ENCODE results near the gene ITPA. TPM values are rescaled to one million over a fixed set of nuclear protein-coding genes. Genes with fewer than 3 reads are reported as not detected.

ITPA gene
- total and polyA plus RNA-seq, 2 of the 13 experiments (the other 11 are each of a cell fraction or from before 2014, with no cell fraction given) = 60.1 to 103 TPM

- TF ChIP-seq, protein P1, sequence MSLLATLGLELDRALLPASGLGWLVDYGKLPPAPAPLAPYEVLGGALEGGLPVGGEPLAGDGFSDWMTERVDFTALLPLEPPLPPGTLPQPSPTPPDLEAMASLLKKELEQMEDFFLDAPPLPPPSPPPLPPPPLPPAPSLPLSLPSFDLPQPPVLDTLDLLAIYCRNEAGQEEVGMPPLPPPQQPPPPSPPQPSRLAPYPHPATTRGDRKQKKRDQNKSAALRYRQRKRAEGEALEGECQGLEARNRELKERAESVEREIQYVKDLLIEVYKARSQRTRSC (CRISPR knock-in tag; IDR thresholded peaks at IDR 0.05; ENCODE audit: low read depth) = no peak
- no peak for TF ChIP-seq ZFY (CRISPR knock-in tag; IDR thresholded peaks at IDR 0.05)
- no peak for TF ChIP-seq SETDB1 (CRISPR knock-in tag; IDR thresholded peaks at IDR 0.05; ENCODE audit: borderline replicate concordance)
- no peak for TF ChIP-seq ATM (IDR thresholded peaks at IDR 0.05; ENCODE audit: borderline replicate concordance)
- no peak for TF ChIP-seq ZNF761 (CRISPR knock-in tag; conservative IDR thresholded peaks at IDR 0.05)
- TF ChIP-seq AHR (CRISPR knock-in tag; IDR thresholded peaks at IDR 0.05) = 0 out of 2 replicates have a peak, but pooled peaks have one; percentile 45
- no peak for TF ChIP-seq GZF1 (CRISPR knock-in tag; IDR thresholded peaks at IDR 0.05)
- TF ChIP-seq, protein P2, sequence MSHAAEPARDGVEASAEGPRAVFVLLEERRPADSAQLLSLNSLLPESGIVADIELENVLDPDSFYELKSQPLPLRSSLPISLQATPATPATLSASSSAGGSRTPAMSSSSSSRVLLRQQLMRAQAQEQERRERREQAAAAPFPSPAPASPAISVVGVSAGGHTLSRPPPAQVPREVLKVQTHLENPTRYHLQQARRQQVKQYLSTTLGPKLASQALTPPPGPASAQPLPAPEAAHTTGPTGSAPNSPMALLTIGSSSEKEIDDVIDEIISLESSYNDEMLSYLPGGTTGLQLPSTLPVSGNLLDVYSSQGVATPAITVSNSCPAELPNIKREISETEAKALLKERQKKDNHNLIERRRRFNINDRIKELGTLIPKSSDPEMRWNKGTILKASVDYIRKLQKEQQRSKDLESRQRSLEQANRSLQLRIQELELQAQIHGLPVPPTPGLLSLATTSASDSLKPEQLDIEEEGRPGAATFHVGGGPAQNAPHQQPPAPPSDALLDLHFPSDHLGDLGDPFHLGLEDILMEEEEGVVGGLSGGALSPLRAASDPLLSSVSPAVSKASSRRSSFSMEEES (CRISPR knock-in tag; IDR thresholded peaks at IDR 0.05) = no peak
- no peak for TF ChIP-seq MXI1 (IDR thresholded peaks at IDR 0.05; ENCODE audit: borderline replicate concordance, low read depth, low read length)
- TF ChIP-seq SMC3 (IDR thresholded peaks at IDR 0.05; ENCODE audit: low read length) = no peak
- no peak for TF ChIP-seq ZNF17 (CRISPR knock-in tag; IDR thresholded peaks at IDR 0.05)
- TF ChIP-seq ZKSCAN5 (CRISPR knock-in tag; IDR thresholded peaks at IDR 0.05) = no peak
- TF ChIP-seq ZNF841 (CRISPR knock-in tag; IDR thresholded peaks at IDR 0.05; ENCODE audit: borderline replicate concordance) = no peak
- 0 out of 2 replicates have a peak, but pooled peaks have one; percentile 0 for TF ChIP-seq ELF1 (CRISPR knock-in tag; IDR thresholded peaks at IDR 0.05)
- 0 out of 2 replicates have a peak, but pooled peaks have one; percentile 33 for TF ChIP-seq ZNF224 (CRISPR knock-in tag; IDR thresholded peaks at IDR 0.05)
- TF ChIP-seq ATF6 (CRISPR knock-in tag; conservative IDR thresholded peaks at IDR 0.05) = no peak
- TF ChIP-seq, protein P3, sequence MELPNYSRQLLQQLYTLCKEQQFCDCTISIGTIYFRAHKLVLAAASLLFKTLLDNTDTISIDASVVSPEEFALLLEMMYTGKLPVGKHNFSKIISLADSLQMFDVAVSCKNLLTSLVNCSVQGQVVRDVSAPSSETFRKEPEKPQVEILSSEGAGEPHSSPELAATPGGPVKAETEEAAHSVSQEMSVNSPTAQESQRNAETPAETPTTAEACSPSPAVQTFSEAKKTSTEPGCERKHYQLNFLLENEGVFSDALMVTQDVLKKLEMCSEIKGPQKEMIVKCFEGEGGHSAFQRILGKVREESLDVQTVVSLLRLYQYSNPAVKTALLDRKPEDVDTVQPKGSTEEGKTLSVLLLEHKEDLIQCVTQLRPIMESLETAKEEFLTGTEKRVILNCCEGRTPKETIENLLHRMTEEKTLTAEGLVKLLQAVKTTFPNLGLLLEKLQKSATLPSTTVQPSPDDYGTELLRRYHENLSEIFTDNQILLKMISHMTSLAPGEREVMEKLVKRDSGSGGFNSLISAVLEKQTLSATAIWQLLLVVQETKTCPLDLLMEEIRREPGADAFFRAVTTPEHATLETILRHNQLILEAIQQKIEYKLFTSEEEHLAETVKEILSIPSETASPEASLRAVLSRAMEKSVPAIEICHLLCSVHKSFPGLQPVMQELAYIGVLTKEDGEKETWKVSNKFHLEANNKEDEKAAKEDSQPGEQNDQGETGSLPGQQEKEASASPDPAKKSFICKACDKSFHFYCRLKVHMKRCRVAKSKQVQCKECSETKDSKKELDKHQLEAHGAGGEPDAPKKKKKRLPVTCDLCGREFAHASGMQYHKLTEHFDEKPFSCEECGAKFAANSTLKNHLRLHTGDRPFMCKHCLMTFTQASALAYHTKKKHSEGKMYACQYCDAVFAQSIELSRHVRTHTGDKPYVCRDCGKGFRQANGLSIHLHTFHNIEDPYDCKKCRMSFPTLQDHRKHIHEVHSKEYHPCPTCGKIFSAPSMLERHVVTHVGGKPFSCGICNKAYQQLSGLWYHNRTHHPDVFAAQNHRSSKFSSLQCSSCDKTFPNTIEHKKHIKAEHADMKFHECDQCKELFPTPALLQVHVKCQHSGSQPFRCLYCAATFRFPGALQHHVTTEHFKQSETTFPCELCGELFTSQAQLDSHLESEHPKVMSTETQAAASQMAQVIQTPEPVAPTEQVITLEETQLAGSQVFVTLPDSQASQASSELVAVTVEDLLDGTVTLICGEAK (IDR thresholded peaks at IDR 0.05) = no peak
- TF ChIP-seq, protein P3 (CRISPR knock-in tag; IDR thresholded peaks at IDR 0.05) = no peak
These were observed 14.8 kb downstream of the ITPA start (continued) for GRCh38 chr20:3223994-3224680.

Measured in HepG2 (cell line).